OCI-LY7 (cell line): Measurements from ENCODE around the gene TRPM3. TPM values are rescaled to one million over a fixed set of nuclear protein-coding genes. Genes with fewer than 3 reads are reported as not detected.

Experiments used
- BruUV-seq: library from RNA; stranded (reverse); fragments of 400-500 nt; replicated peaks from 2 replicates; lab custom pipeline; 2021; lab: Mats Ljungman, UMichigan
- CTCF ChIA-PET: fragments of 300-600 bp; sonication (Branson Sonifier 250); formaldehyde crosslinking; loops from one replicate; lab custom pipeline; 2022; ENCODE audit warnings: antibody characterized with exemption; ENCODE audit not compliant: unreplicated experiment; lab: Charles Lee
- POLR2A ChIA-PET: fragments of 300-600 bp; sonication (Branson Sonifier 250); formaldehyde crosslinking; loops from one replicate; lab custom pipeline; 2022; ENCODE audit warnings: antibody characterized with exemption; lab: Charles Lee
- DNase-seq: peaks from one replicate; pipeline ENCODE4 v3.0.0-alpha.2; 2015; ENCODE audit warnings: low spot score
- H2AFZ ChIP-seq: fragments of 200-600 bp; sonication (generic), shearing (Covaris generic); 2 replicates; pipeline ENCODE4 v1.6.1; 2014; ENCODE audit warnings: mild to moderate bottlenecking, antibody characterized with exemption, low read length, moderate library complexity
- H3K27ac ChIP-seq: fragments of 200-600 bp; sonication (generic); 2 replicates; pipeline ENCODE4 v1.5.1; 2014; ENCODE audit warnings: mixed run types, low read depth, mild to moderate bottlenecking, moderate library complexity, low read length, inconsistent platforms; ENCODE audit not compliant: poor library complexity, severe bottlenecking
- H3K36me3 ChIP-seq: fragments of 200-600 bp; sonication (generic); 2 replicates; pipeline ENCODE4 v1.6.1; 2014; ENCODE audit warnings: mild to moderate bottlenecking, antibody characterized with exemption, low read length, moderate library complexity, mixed read lengths; ENCODE audit not compliant: insufficient read depth
- H3K4me1 ChIP-seq: fragments of 200-600 bp; sonication (generic); 2 replicates; pipeline ENCODE4 v1.5.1; 2014; ENCODE audit warnings: mild to moderate bottlenecking, low read length; ENCODE audit not compliant: insufficient read depth, poor library complexity, severe bottlenecking
- H3K4me2 ChIP-seq: fragments of 200-600 bp; sonication (generic); 2 replicates; pipeline ENCODE4 v1.6.1; 2014; ENCODE audit warnings: mild to moderate bottlenecking, low read length
- H3K4me3 ChIP-seq: fragments of 200-600 bp; sonication (generic); 2 replicates; pipeline ENCODE4 v1.5.1; 2014; ENCODE audit warnings: mild to moderate bottlenecking, low read depth, low read length; ENCODE audit not compliant: poor library complexity, severe bottlenecking
- H3K79me2 ChIP-seq: fragments of 200-600 bp; sonication (generic); 2 replicates; pipeline ENCODE4 v1.6.1; 2016; ENCODE audit warnings: low read depth, mild to moderate bottlenecking, low read length, moderate library complexity, mixed read lengths; ENCODE audit not compliant: insufficient read depth
- H3K9me2 ChIP-seq: fragments of 200-600 bp; sonication (generic); 2 replicates; pipeline ENCODE4 v1.6.1; 2016; ENCODE audit warnings: mild to moderate bottlenecking, low read length, mixed read lengths; ENCODE audit not compliant: insufficient read depth
- H3K9me3 ChIP-seq: fragments of 200-600 bp; sonication (generic); 2 replicates; pipeline ENCODE4 v1.6.1; 2014; ENCODE audit warnings: mild to moderate bottlenecking, mixed run types, low read length, mixed read lengths
- H4K20me1 ChIP-seq: fragments of 200-600 bp; sonication (generic); 2 replicates; pipeline ENCODE4 v1.6.1; 2014; ENCODE audit warnings: mild to moderate bottlenecking, antibody characterized with exemption, low read length, moderate library complexity, mixed read lengths; ENCODE audit not compliant: insufficient read depth
- CTCF ChIP-seq: fragments of 200-600 bp; sonication (generic); conservative IDR thresholded peaks from 2 replicates; pipeline ENCODE4 v1.5.1; 2014; ENCODE audit warnings: mild to moderate bottlenecking, antibody characterized with exemption, low read length, moderate library complexity, mixed read lengths
- EZH2phosphoT487 ChIP-seq: fragments of 200-600 bp; sonication (generic); IDR thresholded peaks from 2 replicates; pipeline ENCODE4 v1.6.1; 2018; ENCODE audit warnings: low read depth, borderline replicate concordance, mild to moderate bottlenecking, mixed run types, antibody characterized with exemption, low read length, moderate library complexity, mixed read lengths
- intact Hi-C: fragments of 100-400 bp; cut with micrococcal nuclease; formaldehyde crosslinking; loops from one replicate; pipeline ENCODE4 v1.10.0; 2022; ENCODE audit not compliant: unreplicated experiment
- total RNA-seq, 2 experiments: library from RNA; depleted of rRNA in 1 of 2; stranded (reverse); fragments of >200 nt in 1 of 2; shearing (Covaris generic) in 1 of 2; gene quantifications; 2 replicates each; pipeline ENCODE4 v1.2.3, GENCODE V29; 2014 to 2022

Gene TRPM3
- total RNA-seq, 2 experiments from 2014 or later: not detected

GRCh38 chr9:70806875-70807274, 314.5 kb downstream of the TRPM3 start:
- H2AFZ ChIP-seq: no peak overlapping the region
- no peak for TF ChIP-seq EZH2phosphoT487
- TF ChIP-seq CTCF: no peak
- no peaks in the 10 kb centered on the region for H4K20me1 ChIP-seq
- no peaks in the 10 kb centered on the region for H3K4me1 ChIP-seq
- H3K9me2 ChIP-seq: no peaks in the 10 kb centered on the region
- ChIA-PET POLR2A (no interaction called here), CTCF (no interaction called here)
- DNase-seq: no peak
- intact Hi-C loops: no loop called here
- no peak overlapping the region for H3K4me3 ChIP-seq
- no peak overlapping the region for H3K4me2 ChIP-seq
- H3K79me2 ChIP-seq: no peaks in the 10 kb centered on the region
- no peaks in the 10 kb centered on the region for H3K9me3 ChIP-seq
- no TSS peak for BruUV-seq
- H3K27ac ChIP-seq: no peak overlapping the region
- H3K36me3 ChIP-seq: no peaks in the 10 kb centered on the region

- Histone ChIP-seq H3K36me3 (no peaks in the 10 kb centered on the region), H4K20me1 (no peaks in the 10 kb centered on the region), H3K9me2 (no peaks in the 10 kb centered on the region), H3K9me3 (no peaks in the 10 kb centered on the region), H3K79me2 (no peaks in the 10 kb centered on the region), H3K27ac (no peak overlapping the region), H3K4me3 (no peak overlapping the region), H3K4me1 (no peaks in the 10 kb centered on the region), H2AFZ (no peak overlapping the region), H3K4me2 (no peak overlapping the region)
- ChIA-PET POLR2A (no interaction called here), CTCF (no interaction called here)
- intact Hi-C loops: no loop called here
- no TSS peak for BruUV-seq
- TF ChIP-seq EZH2phosphoT487 (no peak), CTCF (no peak)
- no peak for DNase-seq
These were observed 315.5 kb downstream of the TRPM3 start for GRCh38 chr9:70805949-70806348.

- H3K9me3 ChIP-seq: no peaks in the 10 kb centered on the region
- H3K79me2 ChIP-seq: no peaks in the 10 kb centered on the region
- H2AFZ ChIP-seq: no peak overlapping the region
- intact Hi-C loops: no loop called here
- POLR2A ChIA-PET: no interaction called here
- no peak overlapping the region for H3K27ac ChIP-seq
- H3K4me2 ChIP-seq: no peak overlapping the region
- CTCF ChIA-PET: no interaction called here
- H4K20me1 ChIP-seq: no peaks in the 10 kb centered on the region
- no peak overlapping the region for H3K4me3 ChIP-seq
- no peaks in the 10 kb centered on the region for H3K4me1 ChIP-seq
- H3K9me2 ChIP-seq: no peaks in the 10 kb centered on the region
- no peak for DNase-seq
- H3K36me3 ChIP-seq: no peaks in the 10 kb centered on the region
- TF ChIP-seq EZH2phosphoT487: no peak
- no peak for TF ChIP-seq CTCF
- no TSS peak for BruUV-seq
These were observed 318.5 kb downstream of the TRPM3 start for GRCh38 chr9:70802758-70803436.
